ENCODE results near the gene WNT2B.

DNA sequence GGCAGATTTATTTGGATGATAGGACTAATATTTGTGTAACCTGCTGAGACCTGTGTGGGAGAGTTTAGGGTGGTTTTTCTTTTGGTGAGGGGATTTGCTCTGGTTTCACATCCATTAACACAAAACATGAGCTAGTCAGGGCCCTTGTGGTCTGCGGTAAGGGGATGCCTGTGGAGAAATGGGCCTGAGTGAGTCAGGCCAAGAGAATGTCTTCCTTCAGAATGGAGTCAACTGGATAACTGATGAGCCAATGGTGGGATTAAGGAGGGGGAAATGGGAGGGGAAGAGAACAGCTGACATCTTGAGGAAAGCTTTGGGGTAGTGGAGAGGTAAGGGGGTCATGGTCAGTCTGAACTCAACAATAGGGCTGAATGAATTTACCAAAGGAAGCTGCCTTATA is 13.9 kb downstream of the WNT2B start:
- TF ChIP-seq POLR2A (IDR thresholded peaks at IDR 0.05): no peak
- TF ChIP-seq, protein P1, sequence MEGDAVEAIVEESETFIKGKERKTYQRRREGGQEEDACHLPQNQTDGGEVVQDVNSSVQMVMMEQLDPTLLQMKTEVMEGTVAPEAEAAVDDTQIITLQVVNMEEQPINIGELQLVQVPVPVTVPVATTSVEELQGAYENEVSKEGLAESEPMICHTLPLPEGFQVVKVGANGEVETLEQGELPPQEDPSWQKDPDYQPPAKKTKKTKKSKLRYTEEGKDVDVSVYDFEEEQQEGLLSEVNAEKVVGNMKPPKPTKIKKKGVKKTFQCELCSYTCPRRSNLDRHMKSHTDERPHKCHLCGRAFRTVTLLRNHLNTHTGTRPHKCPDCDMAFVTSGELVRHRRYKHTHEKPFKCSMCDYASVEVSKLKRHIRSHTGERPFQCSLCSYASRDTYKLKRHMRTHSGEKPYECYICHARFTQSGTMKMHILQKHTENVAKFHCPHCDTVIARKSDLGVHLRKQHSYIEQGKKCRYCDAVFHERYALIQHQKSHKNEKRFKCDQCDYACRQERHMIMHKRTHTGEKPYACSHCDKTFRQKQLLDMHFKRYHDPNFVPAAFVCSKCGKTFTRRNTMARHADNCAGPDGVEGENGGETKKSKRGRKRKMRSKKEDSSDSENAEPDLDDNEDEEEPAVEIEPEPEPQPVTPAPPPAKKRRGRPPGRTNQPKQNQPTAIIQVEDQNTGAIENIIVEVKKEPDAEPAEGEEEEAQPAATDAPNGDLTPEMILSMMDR (IDR thresholded peaks at IDR 0.05): no peak

Measured in Peyer's patch (tissue), 4 donors.